Caco-2 (cell line): ENCODE results near the gene ZNF511. TPM values are rescaled to one million over a fixed set of nuclear protein-coding genes. Genes with fewer than 3 reads are reported as not detected.

Source experiments
- BruUV-seq: library from RNA; stranded (reverse); fragments of 400-500 nt; replicated peaks from 2 replicates; lab custom pipeline; 2021; lab: Mats Ljungman, UMichigan
- CTCF ChIA-PET: fragments of 300-600 bp; sonication (Branson Sonifier 250); formaldehyde crosslinking; loops from one replicate; lab custom pipeline; 2022; ENCODE audit warnings: antibody characterized with exemption; lab: Charles Lee
- POLR2A ChIA-PET: fragments of 300-600 bp; sonication (Branson Sonifier 250); formaldehyde crosslinking; loops from one replicate; lab custom pipeline; 2022; ENCODE audit warnings: antibody characterized with exemption; lab: Charles Lee
- DNase-seq, 2 experiments: peaks; one replicate each; pipeline versions ENCODE4 v3.0.0 to v3.0.0-alpha.2; 2020 to 2022
- H3K27me3 ChIP-seq: replicated peaks from 2 replicates; pipeline ENCODE4 v1.6.0; 2011; ENCODE audit warnings: low read length; ENCODE audit not compliant: control insufficient read depth, insufficient read depth
- H3K36me3 ChIP-seq: 2 replicates; pipeline ENCODE4 v1.5.1; 2011; ENCODE audit warnings: low read length; ENCODE audit not compliant: control insufficient read depth, insufficient read depth
- H3K4me1 ChIP-seq: fragments of 250-450 bp; sonication (Bioruptor Pico); 2 replicates; pipeline ENCODE4 v1.5.1; 2020; ENCODE audit warnings: mild to moderate bottlenecking
- H3K4me3 ChIP-seq: 2 replicates; pipeline ENCODE4 v1.5.1; 2011; ENCODE audit warnings: low read depth, mild to moderate bottlenecking, control low read depth, low read length
- H3K9me3 ChIP-seq: fragments of 250-450 bp; sonication (Bioruptor Pico); 2 replicates; pipeline ENCODE4 v1.5.1; 2020; ENCODE audit warnings: mild to moderate bottlenecking, moderate library complexity
- H3K27ac Mint-ChIP-seq: one replicate; pipeline ENCODE4 v1.8.0; 2022; ENCODE audit warnings: mixed read lengths; ENCODE audit not compliant: unreplicated experiment
- H3K27me3 Mint-ChIP-seq: one replicate; pipeline ENCODE4 v1.8.0; 2022; ENCODE audit warnings: mixed read lengths; ENCODE audit not compliant: insufficient read depth, unreplicated experiment
- H3K36me3 Mint-ChIP-seq: one replicate; pipeline ENCODE4 v1.8.0; 2022; ENCODE audit warnings: mild to moderate bottlenecking, mixed read lengths; ENCODE audit not compliant: insufficient read depth, unreplicated experiment
- H3K4me1 Mint-ChIP-seq: one replicate; pipeline ENCODE4 v1.8.0; 2022; ENCODE audit warnings: low read depth, mixed read lengths; ENCODE audit not compliant: unreplicated experiment
- H3K4me3 Mint-ChIP-seq: one replicate; pipeline ENCODE4 v1.8.0; 2022; ENCODE audit warnings: mild to moderate bottlenecking, moderate library complexity, mixed read lengths; ENCODE audit not compliant: unreplicated experiment
- H3K9me3 Mint-ChIP-seq: one replicate; pipeline ENCODE4 v1.8.0; 2022; ENCODE audit warnings: mixed read lengths; ENCODE audit not compliant: unreplicated experiment
- intact Hi-C: fragments of 100-400 bp; cut with micrococcal nuclease; formaldehyde crosslinking; loops from one replicate; pipeline ENCODE4 v1.10.0; 2022; ENCODE audit not compliant: unreplicated experiment
- total RNA-seq: library from RNA; stranded (reverse); gene quantifications from 2 replicates; pipeline ENCODE4 v1.2.3, GENCODE V29; 2022
- TF ChIP-seq, protein P1 (sequence below), 2 experiments: fragments of 200-600 bp in 1 of 2; IDR thresholded peaks; 1 replicate in 1 of 2; 2 replicates in 1 of 2; pipeline versions ENCODE4 v1.5.1 to v1.8.0; 2011 to 2022; ENCODE audit warnings: antibody characterized with exemption in 1 of 2, control low read depth in 1 of 2, inconsistent platforms in 1 of 2, low read depth in 1 of 2, low read length in 1 of 2, mild to moderate bottlenecking in 1 of 2, moderate library complexity in 1 of 2; ENCODE audit not compliant: insufficient read depth in 1 of 2, severe bottlenecking in 1 of 2, unreplicated experiment in 1 of 2

Gene ZNF511
- total RNA-seq, 1 experiment from 2014 or later = 98.5 TPM

- Mint-ChIP-seq H3K4me1 (peaks cover 7% of the 10 kb centered on the region), H3K27ac (no peak overlapping the region), H3K27me3 (peaks cover 21% of the 10 kb centered on the region), H3K4me3 (no peak overlapping the region), H3K36me3 (peaks cover 10% of the 10 kb centered on the region), H3K9me3 (no peaks in the 10 kb centered on the region)
- DNase-seq = no peak
- TF ChIP-seq, protein P1, sequence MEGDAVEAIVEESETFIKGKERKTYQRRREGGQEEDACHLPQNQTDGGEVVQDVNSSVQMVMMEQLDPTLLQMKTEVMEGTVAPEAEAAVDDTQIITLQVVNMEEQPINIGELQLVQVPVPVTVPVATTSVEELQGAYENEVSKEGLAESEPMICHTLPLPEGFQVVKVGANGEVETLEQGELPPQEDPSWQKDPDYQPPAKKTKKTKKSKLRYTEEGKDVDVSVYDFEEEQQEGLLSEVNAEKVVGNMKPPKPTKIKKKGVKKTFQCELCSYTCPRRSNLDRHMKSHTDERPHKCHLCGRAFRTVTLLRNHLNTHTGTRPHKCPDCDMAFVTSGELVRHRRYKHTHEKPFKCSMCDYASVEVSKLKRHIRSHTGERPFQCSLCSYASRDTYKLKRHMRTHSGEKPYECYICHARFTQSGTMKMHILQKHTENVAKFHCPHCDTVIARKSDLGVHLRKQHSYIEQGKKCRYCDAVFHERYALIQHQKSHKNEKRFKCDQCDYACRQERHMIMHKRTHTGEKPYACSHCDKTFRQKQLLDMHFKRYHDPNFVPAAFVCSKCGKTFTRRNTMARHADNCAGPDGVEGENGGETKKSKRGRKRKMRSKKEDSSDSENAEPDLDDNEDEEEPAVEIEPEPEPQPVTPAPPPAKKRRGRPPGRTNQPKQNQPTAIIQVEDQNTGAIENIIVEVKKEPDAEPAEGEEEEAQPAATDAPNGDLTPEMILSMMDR (IDR thresholded peaks at IDR 0.05; ENCODE audit: insufficient read depth in 1 of 2, low read depth in 1 of 2, low read length in 1 of 2, severe bottlenecking in 1 of 2, unreplicated experiment in 1 of 2) = no peak
- intact Hi-C loops = loop anchor here (2.0 to 5.0 kb wide), 2 partner anchors 23 to 64 kb away; partner anchors contain the start of gene MTG1
- Histone ChIP-seq H3K9me3 (peaks cover 6% of the 10 kb centered on the region), H3K4me3 (no peak overlapping the region), H3K36me3 (no peaks in the 10 kb centered on the region), H3K4me1 (peaks cover 11% of the 10 kb centered on the region; the same call in 1 of the 2 replicates), H3K27me3 (0 out of 2 replicates have a peak, but pooled peaks cover 3% of the 10 kb centered on the region)
- no TSS peak for BruUV-seq
- CTCF ChIA-PET = no interaction called here
- POLR2A ChIA-PET = no interaction called here
Measured at GRCh38 chr10:133327651-133328357, 19.1 kb downstream of the ZNF511 start.

- TF ChIP-seq, protein P1 (IDR thresholded peaks at IDR 0.05; ENCODE audit: insufficient read depth in 1 of 2, low read depth in 1 of 2, low read length in 1 of 2, severe bottlenecking in 1 of 2, unreplicated experiment in 1 of 2) = no peak
- intact Hi-C loops = loop anchor here (1.0 to 5.0 kb wide), 4 partner anchors 22 to 192 kb away; partner anchors contain the start of genes ECHS1 and MTG1
- Mint-ChIP-seq H3K4me1 (peaks cover 7% of the 10 kb centered on the region), H3K27ac (no peak overlapping the region), H3K9me3 (no peaks in the 10 kb centered on the region), H3K27me3 (peaks cover 30% of the 10 kb centered on the region), H3K4me3 (no peak overlapping the region), H3K36me3 (peaks cover 4% of the 10 kb centered on the region)
- Histone ChIP-seq H3K4me1 (peaks cover 11% of the 10 kb centered on the region; the same call in 1 of the 2 replicates), H3K4me3 (no peak overlapping the region), H3K27me3 (0 out of 2 replicates have a peak, but pooled peaks cover 3% of the 10 kb centered on the region), H3K9me3 (peaks cover 5% of the 10 kb centered on the region; the same call in 1 of the 2 replicates), H3K36me3 (no peaks in the 10 kb centered on the region)
- no TSS peak for BruUV-seq
- CTCF ChIA-PET = interaction anchor here (0.7 to 2.1 kb wide), 7 partner anchors 20 to 91 kb away, joined by 3 to 11 read pairs (median 6); partner anchors contain the start of genes FUOM and MTG1
- POLR2A ChIA-PET = interaction anchor here (1.1 kb wide), 1 partner anchor 29 kb away, joined by 4 read pairs; the partner anchor contains the start of gene FUOM
- DNase-seq = no peak
Measured at GRCh38 chr10:133328358-133329343, 19.9 kb downstream of the ZNF511 start.
